Measurements from ENCODE around the gene TCL1A.

DNA sequence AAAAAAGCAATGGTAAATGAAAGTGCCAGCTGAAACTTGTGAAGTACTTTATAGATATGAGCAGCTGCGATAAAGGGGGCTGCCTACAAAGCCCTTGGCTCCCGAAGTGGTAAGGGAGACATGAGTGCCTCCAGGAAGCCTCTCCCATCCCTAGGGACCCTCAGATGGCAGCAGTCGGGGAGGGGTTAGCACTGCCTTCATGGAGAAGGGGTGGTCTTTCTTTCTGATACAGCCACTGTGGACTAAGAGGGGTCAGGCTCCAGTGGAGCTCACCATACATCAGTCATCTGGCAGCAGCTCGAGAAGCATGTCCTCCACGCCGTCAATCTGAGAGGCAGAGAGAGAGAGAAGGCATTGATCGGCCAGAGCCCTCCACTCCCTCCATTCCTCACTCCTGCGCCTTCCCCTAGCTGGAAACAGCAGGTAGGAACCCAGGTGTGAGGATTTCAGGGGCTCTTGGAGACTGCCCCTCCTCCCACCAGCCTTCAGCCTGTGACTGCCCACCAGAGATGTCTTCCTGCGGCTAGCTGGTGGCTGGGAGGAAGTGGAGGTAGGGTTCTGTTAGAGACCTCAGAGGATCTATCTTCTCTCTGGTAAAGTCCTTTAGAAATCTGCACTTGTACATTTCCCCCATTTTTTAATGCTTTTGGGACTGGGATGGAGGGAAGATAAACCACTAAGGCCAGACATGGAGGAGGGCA is 2.3 kb downstream of the TCL1A start:
- TF ChIP-seq, protein P1, sequence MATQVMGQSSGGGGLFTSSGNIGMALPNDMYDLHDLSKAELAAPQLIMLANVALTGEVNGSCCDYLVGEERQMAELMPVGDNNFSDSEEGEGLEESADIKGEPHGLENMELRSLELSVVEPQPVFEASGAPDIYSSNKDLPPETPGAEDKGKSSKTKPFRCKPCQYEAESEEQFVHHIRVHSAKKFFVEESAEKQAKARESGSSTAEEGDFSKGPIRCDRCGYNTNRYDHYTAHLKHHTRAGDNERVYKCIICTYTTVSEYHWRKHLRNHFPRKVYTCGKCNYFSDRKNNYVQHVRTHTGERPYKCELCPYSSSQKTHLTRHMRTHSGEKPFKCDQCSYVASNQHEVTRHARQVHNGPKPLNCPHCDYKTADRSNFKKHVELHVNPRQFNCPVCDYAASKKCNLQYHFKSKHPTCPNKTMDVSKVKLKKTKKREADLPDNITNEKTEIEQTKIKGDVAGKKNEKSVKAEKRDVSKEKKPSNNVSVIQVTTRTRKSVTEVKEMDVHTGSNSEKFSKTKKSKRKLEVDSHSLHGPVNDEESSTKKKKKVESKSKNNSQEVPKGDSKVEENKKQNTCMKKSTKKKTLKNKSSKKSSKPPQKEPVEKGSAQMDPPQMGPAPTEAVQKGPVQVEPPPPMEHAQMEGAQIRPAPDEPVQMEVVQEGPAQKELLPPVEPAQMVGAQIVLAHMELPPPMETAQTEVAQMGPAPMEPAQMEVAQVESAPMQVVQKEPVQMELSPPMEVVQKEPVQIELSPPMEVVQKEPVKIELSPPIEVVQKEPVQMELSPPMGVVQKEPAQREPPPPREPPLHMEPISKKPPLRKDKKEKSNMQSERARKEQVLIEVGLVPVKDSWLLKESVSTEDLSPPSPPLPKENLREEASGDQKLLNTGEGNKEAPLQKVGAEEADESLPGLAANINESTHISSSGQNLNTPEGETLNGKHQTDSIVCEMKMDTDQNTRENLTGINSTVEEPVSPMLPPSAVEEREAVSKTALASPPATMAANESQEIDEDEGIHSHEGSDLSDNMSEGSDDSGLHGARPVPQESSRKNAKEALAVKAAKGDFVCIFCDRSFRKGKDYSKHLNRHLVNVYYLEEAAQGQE (IDR thresholded peaks at IDR 0.05; ENCODE audit: insufficient read depth in 1 of 2, low read depth in 2 of 2, low read length in 2 of 2): no peak
- no peak for TF ChIP-seq POLR2AphosphoS5 (IDR thresholded peaks at IDR 0.05; ENCODE audit: low read depth, low read length)

Data from PFSK-1 (cell line).